Aorta (tissue), 5 donors: ENCODE results near the gene ITGA7. TPM values are rescaled to one million over a fixed set of nuclear protein-coding genes. Genes with fewer than 3 reads are reported as not detected.

ENCODE experiments used
- ATAC-seq: fragments of 200-7000 bp; cut with Tn5 transposase; one replicate; pipeline ENCODE4 v1.9.1; 2022; ENCODE audit warnings: moderate library complexity; ENCODE audit not compliant: low FRiP score
- DNase-seq, 2 donors: peaks; one replicate each; pipeline ENCODE4 v3.0.0-alpha.2; 2020
- H3K27ac ChIP-seq, 2 donors: one replicate each; pipeline ENCODE4 v1.5.1; 2013; ENCODE audit warnings: low read length in 2 of 2, mild to moderate bottlenecking in 2 of 2, moderate library complexity in 2 of 2, control low read depth in 1 of 2, inconsistent platforms in 1 of 2, low read depth in 1 of 2
- H3K27me3 ChIP-seq, 2 donors: one replicate each; pipeline ENCODE4 v1.6.1; 2013; ENCODE audit warnings: control low read depth in 1 of 2, low read length in 1 of 2, mild to moderate bottlenecking in 1 of 2, moderate library complexity in 1 of 2; ENCODE audit not compliant: insufficient read depth in 2 of 2, control insufficient read depth in 1 of 2
- H3K36me3 ChIP-seq, 2 donors: one replicate each; pipeline ENCODE4 v1.6.1; 2013; ENCODE audit warnings: control low read depth in 1 of 2, low read length in 1 of 2, mild to moderate bottlenecking in 1 of 2; ENCODE audit not compliant: insufficient read depth in 2 of 2, control insufficient read depth in 1 of 2
- H3K4me1 ChIP-seq, 2 donors: one replicate each; pipeline ENCODE4 v1.6.1; 2013; ENCODE audit warnings: low read length in 2 of 2, control low read depth in 1 of 2, mild to moderate bottlenecking in 1 of 2, moderate library complexity in 1 of 2; ENCODE audit not compliant: insufficient read depth in 2 of 2, control insufficient read depth in 1 of 2
- H3K4me3 ChIP-seq, 2 donors: one replicate each; pipeline ENCODE4 v1.5.1; 2013; ENCODE audit warnings: low read length in 2 of 2, control low read depth in 1 of 2, mild to moderate bottlenecking in 1 of 2
- H3K9me3 ChIP-seq: one replicate; pipeline ENCODE4 v1.6.1; 2013; ENCODE audit warnings: mild to moderate bottlenecking, low read length; ENCODE audit not compliant: control insufficient read depth
- WGBS, 2 donors: extraction: QIAGEN DNeasy Blood & Tissue Kit; methylation state at CpG; one replicate each; pipeline ENCODE4 v1.1.7; 2013; 5-methylcytosine and 5-hydroxymethylcytosine counted together
- intact Hi-C, 2 donors: fragments of 100-400 bp; cut with DNase I; formaldehyde crosslinking; loops; one replicate each; pipeline versions ENCODE4 v1.14.2 to v1.15.0; 2022
- polyA plus RNA-seq, 2 donors: library from polyadenylated mRNA; stranded (reverse); fragments of 200-250 nt; gene quantifications; one replicate each; pipeline ENCODE4 v1.2.3, GENCODE V29; 2013
- total RNA-seq, 2 donors: library from RNA; stranded (reverse); fragmentation: NEBNext Ultra II Directional; extraction: Animal tissue kit (Norgen Biotek cat#: 25700); gene quantifications; one replicate each; pipeline ENCODE4 v1.2.1, GENCODE V29; 2021
- donor health status: healthy with polysubstance abuse.
- donor health status: Bipolar disorder and iron deficiency.
- donor health status: DM: no; HTN: no; CAD: no.
- donor health status: DM: no; HTN: no; CAD: no.
- donor health status: DM: yes; HTN: yes; CAD: no.

ITGA7 gene
- total and polyA plus RNA-seq, 4 donors: 76.1 to 747 (median 548) TPM

DNA sequence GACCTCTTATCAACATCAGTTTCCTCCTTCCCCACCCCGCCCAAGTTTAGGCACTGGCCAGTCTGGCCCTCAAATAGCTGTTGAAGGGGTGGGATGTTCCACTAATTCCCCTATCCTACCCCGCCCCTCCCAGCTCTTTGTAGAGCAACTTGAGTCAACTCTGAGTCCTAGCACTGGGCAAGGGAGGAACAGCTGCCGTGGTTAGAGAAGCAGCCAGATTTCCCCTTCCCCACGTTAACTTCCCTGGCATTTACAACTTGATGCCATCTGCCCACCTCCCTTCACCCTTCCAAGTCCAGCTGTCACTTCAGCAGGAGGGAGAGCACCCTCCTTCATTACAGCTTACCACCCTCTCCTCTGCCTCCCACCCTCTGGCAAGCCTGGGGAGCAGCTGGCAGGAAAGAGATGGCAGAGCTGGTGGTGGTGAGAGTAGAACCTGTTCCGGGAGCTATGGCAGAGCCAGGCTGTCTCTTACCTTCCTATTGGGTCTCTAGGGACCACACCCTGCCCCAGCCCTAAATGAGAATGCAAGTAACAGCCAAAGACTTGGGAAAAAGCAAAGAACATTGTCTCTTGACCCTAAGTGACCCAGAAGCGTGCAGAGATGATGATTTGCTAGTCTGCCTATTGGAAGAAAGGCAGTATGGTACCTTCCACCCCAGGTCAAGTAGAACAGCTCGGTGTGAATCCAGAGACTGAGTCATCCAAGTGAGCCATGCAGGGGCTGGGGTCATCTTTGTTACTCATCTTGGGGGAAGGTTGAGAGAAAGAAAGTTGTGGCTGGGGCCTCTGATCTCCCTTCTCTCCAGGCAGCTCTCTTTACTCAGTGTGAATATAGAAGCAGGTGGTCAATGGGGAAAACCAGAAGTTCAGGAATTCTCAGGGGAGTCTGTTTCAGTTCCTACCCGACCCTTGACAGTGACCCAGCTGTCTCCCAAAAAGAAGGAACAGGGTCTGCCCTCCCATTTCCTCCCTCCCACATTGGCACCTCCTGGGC is 9.6 kb upstream of the ITGA7 start:
- H3K27me3 ChIP-seq: no peaks in the 10 kb centered on the region
- no peaks in the 10 kb centered on the region for H3K9me3 ChIP-seq
- no peaks in the 10 kb centered on the region for H3K4me1 ChIP-seq
- H3K36me3 ChIP-seq: no peaks in the 10 kb centered on the region
- DNase-seq: peak; percentile 42 to 77
- H3K4me3 ChIP-seq: no peak overlapping the region
- peak overlapping the region; percentile 10 to 99 for H3K27ac ChIP-seq
- ATAC-seq: no peak
- intact Hi-C loops: no loop called here
- WGBS, 2 donors: 12 to 15% methylated on average over 8 of the region's 8 CpGs

- DNase-seq (no peak), ATAC-seq (no peak)
- 2 to 4% methylated on average over 13 of the region's 13 CpGs for WGBS, 2 donors
- Histone ChIP-seq H3K27ac (peak overlapping the region; percentile 10 to 99), H3K4me1 (peaks cover 0 to 3% of the 10 kb centered on the region in 2 donors), H3K4me3 (peak overlapping the region; percentile 29 to 94), H3K9me3 (no peaks in the 10 kb centered on the region), H3K36me3 (no peaks in the 10 kb centered on the region), H3K27me3 (no peaks in the 10 kb centered on the region)
- intact Hi-C loops: no loop called here
Measured at GRCh38 chr12:55716582-55716957, 8.9 kb upstream of the ITGA7 start.

- peak within 1 kb of the TSS; percentile 29 to 94 for H3K4me3 ChIP-seq
- H3K9me3 ChIP-seq: no peaks in the 10 kb centered on the region
- 0% methylated on average over 41 to 42 of the region's 42 CpGs for WGBS, 2 donors
- H3K4me1 ChIP-seq: peaks cover 0 to 3% of the 10 kb centered on the region in 2 donors
- ATAC-seq (peak; percentile 88), DNase-seq (peak; percentile 95 to 98)
- H3K27me3 ChIP-seq: no peaks in the 10 kb centered on the region
- no peaks in the 10 kb centered on the region for H3K36me3 ChIP-seq
- intact Hi-C loops: no loop called here
- peak within 1 kb of the TSS; percentile 83 to 99 for H3K27ac ChIP-seq
Measured at GRCh38 chr12:55715833-55716581, 8.3 kb upstream of the ITGA7 start, which contains the start of gene BLOC1S1. Gene BLOC1S1, plus strand, starts transcription at chr12:55716046. Its CDS starts 6 bp downstream, at chr12:55716052.

GRCh38 chr12:55715169-55715764 is 7.6 kb upstream of the ITGA7 start:
- Histone ChIP-seq H3K9me3 (no peaks in the 10 kb centered on the region), H3K36me3 (no peaks in the 10 kb centered on the region), H3K4me1 (peaks cover 0 to 3% of the 10 kb centered on the region in 2 donors), H3K4me3 (peak overlapping the region in 1 of 2 donors; percentile 52), H3K27ac (peak overlapping the region; percentile 83 to 99), H3K27me3 (no peaks in the 10 kb centered on the region)
- intact Hi-C loops: no loop called here
- DNase-seq (peak; percentile 31 to 34), ATAC-seq (no peak)
- 12% methylated on average over 7 of the region's 7 CpGs for WGBS, 2 donors

GRCh38 chr12:55713721-55714120 is 6.0 kb upstream of the ITGA7 start:
- no peak overlapping the region for H3K4me3 ChIP-seq

DNA sequence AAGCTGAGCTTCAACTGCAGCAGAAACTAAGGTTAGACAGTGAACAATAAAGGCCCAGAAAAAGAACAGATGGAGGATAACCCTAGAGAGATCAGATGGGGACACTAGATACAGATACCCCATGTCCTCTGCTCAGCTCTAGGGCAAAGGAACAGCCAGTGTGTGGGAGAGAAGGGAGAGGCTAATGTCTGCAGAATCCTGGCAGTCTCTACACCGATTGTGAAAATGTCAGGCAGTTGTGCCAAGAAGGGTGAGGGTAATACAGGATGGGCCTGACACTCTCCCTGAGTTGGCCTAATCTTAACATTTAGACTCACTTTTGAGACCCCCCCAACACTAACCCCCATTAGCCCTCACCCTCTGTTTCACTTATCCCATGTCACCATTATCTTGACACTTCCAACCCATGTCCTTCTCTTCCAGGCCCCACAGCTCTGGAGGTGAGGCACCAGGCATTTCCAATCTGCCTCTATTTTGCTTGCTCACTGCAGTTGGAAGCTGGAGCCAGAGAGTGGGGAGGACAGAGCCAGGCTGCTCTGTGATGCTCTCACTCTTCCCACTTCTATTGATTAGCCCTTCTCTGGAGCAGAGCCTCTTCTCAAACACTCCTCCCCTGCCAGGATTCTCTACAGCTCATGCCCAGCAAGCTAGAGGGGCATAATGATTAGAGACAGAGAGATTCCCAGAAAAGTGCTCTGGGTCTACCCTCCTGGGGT is 5.2 kb upstream of the ITGA7 start:
- peak; percentile 17 to 42 for DNase-seq
- intact Hi-C loops: no loop called here
- H3K4me3 ChIP-seq: no peak overlapping the region
- no peaks in the 10 kb centered on the region for H3K36me3 ChIP-seq
- 0 to 13% methylated on average over 1 of the region's 1 CpG for WGBS, 2 donors
- H3K4me1 ChIP-seq: peaks cover 0 to 7% of the 10 kb centered on the region in 2 donors
- no peaks in the 10 kb centered on the region for H3K27me3 ChIP-seq
- no peaks in the 10 kb centered on the region for H3K9me3 ChIP-seq
- peak overlapping the region; percentile 76 to 91 for H3K27ac ChIP-seq
- ATAC-seq: no peak

More at GRCh38 chr12:55713721-55714120, 6.0 kb upstream of the ITGA7 start:
- no peaks in the 10 kb centered on the region for H3K36me3 ChIP-seq
- 5 to 7% methylated on average over 2 of the region's 2 CpGs for WGBS, 2 donors
- H3K27ac ChIP-seq: no peak overlapping the region
- intact Hi-C loops: no loop called here
- H3K9me3 ChIP-seq: no peaks in the 10 kb centered on the region
- H3K4me1 ChIP-seq: peaks cover 0 to 7% of the 10 kb centered on the region in 2 donors
- DNase-seq (no peak), ATAC-seq (no peak)
- H3K27me3 ChIP-seq: no peaks in the 10 kb centered on the region

DNA sequence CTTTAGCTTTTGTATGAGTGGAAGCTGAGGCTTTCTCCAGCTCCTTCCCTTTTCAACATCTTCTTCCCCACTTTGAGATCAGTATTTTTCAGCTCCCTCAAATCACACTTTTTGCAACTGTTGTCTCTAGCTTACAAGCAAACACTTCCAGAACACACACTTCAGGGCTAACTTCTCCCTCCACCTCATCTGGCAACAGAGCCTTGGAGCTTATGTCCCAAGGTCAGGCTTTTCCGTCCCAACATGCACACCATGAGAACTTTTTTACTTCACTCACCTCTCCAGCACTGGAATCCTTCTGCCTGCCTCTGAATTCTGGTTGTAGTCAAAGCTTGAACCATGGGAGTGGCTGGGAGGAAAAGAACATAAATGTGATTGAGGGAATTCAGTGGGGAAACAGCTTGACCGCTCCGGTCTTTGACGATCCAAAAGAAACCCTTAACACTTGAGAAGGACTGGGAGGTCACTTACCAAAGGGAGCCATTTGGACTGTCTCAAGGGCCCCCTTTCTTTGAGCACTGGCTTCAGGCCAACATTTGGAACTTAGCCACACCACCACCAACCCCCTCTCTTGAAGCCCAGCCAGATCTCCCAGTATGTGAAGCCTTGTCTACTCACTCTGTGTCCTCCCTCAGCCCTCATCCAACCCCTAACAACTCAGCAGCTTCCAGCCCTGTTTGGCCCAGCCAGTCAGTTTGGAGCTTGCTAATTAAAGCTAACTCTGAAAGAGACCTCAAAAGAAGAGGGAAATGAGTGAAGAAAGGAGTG is 4.3 kb upstream of the ITGA7 start:
- no peak overlapping the region for H3K4me3 ChIP-seq
- WGBS, 2 donors: 22 to 47% methylated on average over 4 of the region's 4 CpGs

More for the DNA sequence above, 4.3 kb upstream of the ITGA7 start:
- Histone ChIP-seq H3K4me1 (peaks cover 0 to 7% of the 10 kb centered on the region in 2 donors), H3K9me3 (no peaks in the 10 kb centered on the region), H3K36me3 (no peaks in the 10 kb centered on the region), H3K27ac (peak overlapping the region in 1 of 2 donors; percentile 25), H3K27me3 (no peaks in the 10 kb centered on the region)
- DNase-seq (peak; percentile 48 to 71), ATAC-seq (no peak)
- intact Hi-C loops: no loop called here
